HG03108 (cell line): ENCODE results near the gene FPR3.
"Not testable (repeated sequence)": the region's sequence is repeated elsewhere in the genome, so short reads cannot be mapped to it uniquely, and the experiment has no call there.

Experiments used
- ATAC-seq: cut with Tn5 transposase; IDR thresholded peaks from one replicate; pipeline ENCODE4 v1.9.1; 2021; ENCODE audit warnings: moderate library complexity; ENCODE audit not compliant: unreplicated experiment

FPR3 gene

DNA sequence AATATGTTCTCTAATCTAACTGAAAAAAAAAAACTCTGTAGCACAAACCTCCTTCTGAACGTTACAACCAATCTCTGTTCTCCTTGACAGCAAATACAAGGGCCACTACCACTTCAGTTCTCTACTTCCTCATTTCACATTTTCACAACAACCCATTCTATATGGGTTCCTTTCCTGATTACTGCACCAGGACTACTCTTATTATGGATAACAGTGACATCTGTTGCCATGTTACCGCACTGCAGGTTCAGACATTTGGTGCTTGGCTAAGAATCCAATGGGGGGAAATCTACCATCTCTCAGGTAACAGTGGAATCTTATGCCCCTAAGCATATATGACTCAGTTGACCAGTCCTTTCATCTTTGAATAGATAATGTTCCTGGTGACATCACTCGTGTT is 11.6 kb upstream of the FPR3 start:
- no peak for ATAC-seq

DNA sequence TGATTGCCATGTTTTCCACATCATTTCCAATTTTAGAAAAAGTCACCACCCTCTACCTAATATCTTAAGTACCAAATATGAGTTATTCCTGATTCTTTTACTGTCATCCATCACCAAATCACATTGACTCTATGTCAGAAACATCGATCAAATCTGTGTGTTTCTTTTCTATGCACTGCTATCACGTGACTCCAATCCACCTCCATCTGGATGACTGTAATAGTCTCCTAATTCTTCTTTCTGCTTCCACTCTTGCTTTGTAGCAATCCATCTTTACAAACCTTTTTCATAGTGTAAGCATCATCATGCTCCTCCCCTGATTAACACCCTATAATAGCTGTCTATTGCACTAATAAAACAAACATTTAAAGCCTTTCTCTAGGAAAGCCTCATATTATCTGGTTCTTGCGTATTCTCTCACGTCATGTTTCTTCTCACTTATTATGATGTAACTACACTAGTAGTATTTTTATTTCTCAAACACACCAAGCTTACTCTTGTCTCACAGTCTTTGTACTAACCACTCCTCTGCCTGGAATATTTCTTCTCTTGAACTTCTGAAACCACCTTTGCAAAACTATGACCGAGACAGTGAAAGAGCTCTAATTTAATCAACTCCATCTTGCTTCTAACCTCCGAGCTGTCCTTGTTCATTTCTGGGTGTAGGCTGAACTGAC is 10.7 kb upstream of the FPR3 start:
- no peak for ATAC-seq

DNA sequence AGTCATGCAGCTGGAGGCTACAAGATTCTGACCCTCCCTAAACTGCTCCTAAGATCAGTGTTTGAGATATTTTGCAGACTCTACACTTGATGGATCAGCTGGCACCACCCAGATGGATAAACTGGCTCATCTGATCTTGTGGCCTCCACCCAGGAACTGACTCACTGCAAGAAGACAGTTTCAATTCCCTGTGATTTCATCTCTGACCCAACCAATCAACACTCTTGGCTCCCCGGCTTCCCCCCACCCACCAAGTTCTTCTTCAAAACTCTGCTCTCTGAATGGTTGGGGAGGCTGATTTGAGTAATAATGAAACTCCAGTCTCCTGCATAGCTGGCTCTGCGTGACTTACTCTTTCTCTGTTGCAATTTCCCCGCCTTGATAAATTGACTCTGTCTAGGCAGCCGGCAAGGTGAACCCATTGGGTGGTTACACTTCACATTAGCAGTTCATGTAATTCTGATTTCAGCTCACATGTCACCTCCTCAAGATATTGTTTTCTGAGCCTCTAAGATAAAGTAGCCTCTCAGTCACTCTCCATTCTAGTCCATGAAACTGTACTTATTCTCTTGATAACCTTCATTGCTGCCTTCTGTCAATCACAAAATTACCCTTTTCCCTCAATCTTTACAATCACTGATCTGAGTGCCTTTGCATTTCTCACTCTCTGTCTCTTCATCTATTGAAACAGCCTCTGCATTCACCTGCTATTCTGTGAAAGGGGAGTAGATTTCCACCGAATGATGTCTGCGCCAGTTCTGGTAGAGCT is 9.9 kb upstream of the FPR3 start:
- no peak for ATAC-seq

DNA sequence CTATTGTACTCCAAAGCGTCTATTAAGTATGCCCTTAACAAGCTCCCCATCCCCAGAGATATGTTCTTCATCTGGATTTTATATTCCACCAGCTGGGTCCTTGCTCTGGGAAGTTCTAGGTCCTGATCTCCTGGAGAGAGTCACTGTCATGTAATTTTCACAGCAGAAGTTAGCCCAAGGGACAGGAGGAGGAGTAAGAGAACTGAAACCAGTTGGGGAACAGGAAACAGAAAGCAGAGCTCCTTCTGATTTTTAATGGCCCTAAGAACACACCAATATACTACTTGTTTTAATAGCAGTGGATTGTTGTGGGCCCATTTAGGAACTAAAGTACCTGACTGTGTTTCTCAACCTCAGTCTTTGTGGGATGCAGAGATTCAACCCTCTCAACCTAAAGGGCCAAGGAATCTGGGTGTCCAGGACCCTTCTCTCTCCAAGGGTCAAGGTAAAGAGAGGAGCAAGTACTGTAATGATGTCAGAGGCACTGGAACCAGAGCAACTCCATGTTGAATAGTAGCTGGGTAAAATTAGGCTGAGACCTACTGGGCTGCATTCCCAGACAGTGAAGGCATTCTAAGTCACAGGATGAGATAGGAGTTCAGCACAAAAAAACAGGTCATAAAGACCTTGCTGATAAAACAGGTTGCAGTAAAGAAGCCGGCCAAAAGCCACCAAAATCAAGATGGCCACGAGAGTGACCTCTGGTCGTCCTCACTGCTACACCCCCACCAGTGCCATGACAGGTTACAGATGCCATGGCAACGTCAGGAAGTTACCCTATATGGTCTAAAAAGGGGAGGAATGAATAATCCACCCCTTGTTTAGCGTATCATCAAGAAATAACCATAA is 8.1 kb upstream of the FPR3 start:
- no peak for ATAC-seq

DNA sequence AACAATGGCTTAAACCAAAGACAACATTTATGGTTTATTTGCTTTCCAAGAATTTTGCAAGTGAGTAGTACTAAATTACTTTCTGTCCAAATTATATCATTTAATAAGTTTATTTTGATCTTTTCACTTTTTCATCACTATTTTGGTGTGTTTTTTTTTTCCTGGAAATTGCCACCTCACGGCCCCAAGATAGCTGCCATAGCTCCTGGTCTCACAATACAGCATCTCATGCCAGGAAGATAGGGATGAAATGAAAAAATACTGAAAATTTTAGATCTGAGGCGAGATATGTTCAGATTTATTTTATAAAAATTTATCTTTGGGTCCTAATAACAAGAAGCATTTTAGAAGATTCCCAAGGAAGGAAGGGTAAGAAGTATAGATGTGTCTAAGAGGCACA is 6.9 kb upstream of the FPR3 start:
- no peak for ATAC-seq

DNA sequence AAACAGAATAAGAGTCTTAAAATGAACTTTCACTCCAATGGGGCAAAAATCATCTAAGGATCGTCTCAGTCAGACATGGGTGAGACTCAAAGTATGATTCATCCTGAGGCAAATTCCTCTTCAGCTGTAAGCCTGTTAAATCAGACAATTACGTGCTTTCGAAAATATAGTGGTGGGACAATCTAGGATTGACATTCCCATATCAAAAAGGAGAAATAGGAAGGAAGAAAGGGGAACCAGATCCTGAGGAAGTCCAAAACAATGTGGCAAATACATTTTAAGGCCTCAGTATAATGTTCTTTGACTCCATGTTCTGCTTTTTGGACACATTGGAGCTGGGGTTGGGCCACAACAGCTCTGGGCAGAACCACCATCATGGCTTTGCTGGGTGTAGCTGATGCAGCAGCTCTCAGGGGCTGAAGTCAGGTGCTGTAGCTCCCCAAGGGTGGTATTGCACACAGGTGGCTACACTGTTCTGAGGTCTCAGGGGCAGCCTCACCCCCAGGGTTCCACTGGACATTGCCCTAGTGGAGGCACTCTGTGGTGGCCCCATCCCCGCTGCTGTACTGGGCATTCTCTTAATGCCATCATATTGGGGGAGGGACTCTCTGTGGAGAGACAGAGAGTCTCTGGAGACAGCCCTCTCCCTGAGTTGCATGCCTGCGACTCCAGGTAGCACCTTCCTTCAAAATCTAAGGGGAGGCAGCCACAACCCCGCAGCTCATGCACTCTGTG is 5.7 kb upstream of the FPR3 start:
- ATAC-seq, result no peak

DNA sequence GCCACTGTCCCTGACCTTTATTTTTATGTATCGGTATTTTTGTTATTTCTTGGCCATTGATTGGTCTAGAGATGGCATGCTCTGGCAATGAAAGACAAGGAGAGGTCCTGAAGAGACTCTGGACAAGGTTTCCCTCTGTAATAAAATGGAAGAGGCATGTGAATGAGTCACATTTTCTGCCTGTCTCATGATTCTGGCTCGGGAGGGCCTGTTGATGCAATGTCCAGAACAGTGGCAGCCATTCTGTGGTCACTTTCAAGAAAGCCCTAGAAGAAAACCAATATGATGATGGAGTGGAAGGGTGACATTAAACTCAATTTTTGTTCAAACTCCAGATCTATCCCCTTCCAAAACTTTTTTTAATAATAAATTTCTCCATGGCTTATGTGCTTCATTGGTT is 2.0 kb upstream of the FPR3 start:
- ATAC-seq, result no peak

DNA sequence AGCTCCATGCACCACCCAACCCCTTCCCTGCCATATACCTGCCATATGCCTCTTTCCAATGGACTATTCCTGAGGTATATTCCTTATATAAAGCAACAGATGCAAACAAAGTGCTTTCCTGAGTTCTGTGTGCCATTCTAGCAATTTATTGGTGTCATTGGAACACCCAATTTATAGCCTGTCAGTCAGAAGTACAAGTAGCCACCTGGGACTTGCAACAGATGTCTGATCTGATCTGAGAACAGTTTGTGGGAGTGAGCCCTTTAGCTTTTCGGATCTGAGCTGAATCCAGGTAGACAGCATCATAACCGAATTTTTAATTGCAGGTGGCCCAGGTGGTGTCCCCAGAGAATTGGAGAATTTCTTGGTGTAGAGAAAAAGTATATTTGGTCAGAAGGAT is 963 bp upstream of the FPR3 start:
- ATAC-seq, result no peak

DNA sequence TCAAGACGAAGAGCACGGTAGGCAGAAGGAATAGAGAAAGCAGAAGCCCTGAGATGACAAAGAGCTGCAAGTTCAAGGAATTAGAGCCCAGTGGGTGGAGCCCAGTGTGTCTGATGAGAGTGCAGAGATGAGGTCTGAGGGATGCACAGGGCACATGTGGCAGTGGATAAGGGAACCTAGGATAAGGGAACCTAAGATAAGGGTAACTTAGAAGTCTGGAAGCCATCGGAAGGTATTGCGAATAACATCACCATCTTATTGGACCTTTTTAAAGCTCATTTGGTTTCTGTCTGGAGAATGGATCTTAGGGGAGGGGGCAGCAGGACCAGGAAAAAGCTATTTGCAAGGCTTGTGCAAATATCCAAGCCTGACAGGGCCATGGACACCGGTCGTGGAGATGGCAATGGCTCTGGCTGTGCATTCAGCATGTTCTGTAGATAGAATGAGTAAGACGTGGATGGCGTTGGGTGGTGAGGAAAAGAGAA is 1.3 kb downstream of the FPR3 start:
- no peak for ATAC-seq

DNA sequence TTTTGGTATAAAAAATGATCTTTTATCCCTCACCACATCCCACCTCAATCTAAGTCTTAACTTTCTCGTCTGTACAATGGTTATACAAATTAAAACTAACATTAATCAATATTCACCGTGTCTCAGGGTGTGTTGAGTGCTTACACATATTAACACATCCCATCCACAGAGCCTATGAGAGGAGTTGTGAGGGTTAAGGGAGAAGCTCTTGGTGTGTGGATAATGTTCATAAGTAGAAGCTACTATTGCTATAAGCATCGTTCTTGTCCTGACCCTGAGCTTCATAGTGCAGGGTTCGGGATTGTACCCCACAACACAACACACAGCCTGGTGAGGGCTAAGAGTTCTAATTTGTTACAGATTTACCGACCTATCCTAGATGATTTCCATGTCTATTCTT is 2.5 kb downstream of the FPR3 start:
- ATAC-seq, result no peak

DNA sequence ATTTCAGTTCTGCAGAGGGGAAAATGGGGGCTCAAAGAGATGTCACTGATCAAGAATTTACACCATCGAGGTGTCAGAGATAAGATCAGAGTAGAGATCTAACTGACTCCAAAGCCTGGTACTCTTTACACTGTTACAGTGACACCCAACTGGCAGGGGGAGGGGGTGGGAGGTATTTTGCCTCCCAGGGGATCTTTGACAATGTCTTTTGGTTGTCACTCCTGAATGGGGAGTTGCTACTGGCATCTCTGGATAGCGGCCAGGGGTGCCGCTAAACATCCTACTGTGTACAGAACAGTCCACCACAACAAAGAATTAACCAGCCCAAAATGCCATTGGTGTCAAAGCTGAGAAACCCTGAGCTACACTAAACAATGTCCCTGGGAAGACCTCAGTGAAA is 3.1 kb downstream of the FPR3 start:
- ATAC-seq, result no peak

DNA sequence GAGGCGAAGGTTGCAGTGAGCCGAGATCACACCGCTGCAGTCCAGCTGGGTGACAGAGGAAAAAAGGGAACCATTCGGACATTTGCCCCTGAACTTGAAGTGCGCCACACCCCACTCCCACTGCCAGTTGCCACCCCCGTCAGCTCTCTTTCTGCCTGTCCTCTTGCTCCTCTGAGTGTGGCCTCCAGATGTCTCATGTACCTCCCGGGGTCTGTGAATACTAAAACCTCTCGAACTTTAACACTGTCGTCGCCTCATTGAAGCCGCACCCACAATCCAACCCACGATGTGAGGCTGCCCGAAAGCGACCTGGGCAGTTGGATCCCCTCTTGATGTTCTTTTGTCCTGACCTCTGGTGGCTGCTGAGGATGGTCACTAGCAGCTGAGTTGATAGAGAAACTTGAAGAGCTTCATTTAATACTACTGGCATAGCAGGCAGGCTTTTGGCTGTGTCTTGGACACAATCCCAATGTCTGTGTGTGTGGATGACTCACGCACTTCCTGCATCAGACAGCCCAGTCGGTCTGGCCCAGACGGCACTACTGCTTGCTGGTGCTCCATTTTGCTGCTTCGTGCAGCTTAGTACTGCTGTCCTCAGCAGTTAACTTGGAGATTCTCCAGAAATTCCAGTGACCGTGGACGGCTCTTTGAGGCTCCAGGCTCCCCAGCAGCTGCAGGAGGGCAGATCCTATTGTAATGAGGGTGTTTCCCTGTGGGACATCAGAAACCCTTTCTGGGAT is 4.2 kb downstream of the FPR3 start:
- ATAC-seq, result no peak

DNA sequence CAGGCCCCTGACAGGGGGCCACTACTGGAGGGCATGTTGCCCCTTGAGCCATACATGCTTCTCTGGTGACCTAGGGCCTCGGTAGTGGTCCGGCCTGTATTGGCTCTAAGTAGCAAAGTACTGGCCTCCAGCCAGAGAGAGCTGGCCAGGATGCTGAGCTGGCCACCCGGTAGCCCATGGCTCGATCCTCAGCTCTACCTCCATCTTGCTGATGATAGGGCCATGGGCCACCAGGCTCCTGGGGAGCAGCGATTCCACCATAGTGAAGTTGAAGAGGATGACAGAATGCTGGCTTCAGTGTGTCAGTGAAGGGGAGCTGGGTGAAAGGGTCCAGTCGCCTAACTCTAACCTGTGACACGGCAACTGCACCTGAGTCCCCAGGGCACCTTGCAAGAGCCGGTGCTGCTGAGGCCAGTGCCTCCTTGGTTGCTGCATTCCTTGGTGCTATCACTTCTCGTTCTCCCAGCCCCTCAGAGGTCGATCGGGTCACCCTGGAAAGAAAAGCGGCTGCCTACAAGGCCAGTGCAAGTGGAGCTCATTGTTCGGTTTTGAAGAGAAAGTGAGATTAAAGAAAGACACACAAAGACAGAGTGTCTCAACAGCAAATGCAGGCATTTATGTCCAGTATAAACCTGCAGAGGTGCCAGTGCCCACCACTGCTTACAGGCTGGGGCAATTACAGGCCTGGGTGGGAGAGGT is 5.0 kb downstream of the FPR3 start:
- no peak for ATAC-seq

DNA sequence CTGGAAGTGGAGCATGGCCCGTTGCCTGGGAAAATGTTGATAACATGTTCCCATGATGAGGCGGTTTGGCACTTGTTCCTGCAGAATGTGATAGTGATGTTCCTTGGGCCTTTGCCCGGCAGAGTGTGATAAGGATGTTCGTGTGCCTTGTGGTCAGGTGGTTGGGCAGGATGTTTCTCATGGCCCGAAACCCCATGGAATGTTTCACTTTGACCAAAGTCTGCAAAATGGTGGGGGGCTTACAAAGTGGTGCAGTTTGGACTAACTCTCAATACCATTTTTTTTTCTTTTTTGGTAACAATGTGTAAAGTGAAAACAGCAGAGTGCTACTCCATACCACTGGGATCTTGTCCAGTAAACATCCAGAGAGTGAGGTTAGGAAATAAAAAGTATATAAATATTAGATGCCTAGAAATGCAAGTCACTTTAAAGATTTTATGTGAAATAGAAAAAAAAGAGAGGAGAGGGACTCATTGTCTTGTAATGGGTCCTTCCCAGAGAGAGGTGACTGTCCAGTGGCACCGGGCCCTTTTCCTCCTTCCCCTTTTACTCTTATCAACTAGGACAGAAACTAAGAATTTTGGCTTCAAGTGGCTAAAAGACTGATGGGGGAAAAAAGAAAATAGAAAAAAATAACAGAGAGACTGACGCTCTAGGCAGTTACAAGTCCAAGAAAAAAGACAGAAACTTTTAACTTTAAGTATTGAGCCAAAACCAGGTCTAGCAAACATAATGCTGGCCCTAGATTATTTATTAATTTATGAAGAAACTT is 5.7 kb downstream of the FPR3 start:
- no peak for ATAC-seq

DNA sequence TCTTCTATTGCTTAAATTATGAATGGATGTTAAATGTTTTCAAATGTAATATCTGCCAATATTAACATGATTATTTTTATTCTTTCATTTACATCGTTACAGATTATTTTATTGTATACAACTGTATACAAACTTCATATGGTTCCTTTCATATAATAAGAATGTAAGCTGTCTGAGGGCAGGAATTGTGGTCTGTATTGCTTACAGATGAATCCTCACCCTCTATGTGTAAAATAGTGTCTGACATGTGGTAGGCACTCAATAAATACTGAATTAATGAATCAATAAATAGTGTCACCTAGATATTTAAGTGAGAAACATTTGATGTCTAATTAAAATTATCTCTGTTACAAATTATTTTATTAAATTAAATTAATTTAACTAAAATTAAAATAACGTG is 7.8 kb downstream of the FPR3 start:
- no peak for ATAC-seq

DNA sequence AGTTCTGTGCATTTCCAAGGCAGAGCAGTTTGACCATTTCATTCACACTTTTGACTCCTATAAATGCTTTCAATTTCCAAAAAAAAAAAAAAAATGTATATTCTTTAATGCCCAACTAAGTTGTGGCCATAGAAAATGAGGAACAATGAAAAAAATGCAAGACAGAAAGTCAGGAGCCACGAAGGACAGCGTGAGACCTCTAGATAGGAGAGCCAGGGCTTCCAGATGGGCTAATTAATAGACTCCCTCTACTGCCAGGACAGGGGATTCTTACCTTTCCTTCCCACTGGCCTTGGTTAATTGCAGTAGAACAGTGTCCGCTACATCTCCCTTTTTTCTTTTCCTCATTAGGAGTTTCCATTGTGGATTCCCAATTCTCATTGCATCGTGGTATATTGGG is 8.6 kb downstream of the FPR3 start:
- no peak for ATAC-seq

DNA sequence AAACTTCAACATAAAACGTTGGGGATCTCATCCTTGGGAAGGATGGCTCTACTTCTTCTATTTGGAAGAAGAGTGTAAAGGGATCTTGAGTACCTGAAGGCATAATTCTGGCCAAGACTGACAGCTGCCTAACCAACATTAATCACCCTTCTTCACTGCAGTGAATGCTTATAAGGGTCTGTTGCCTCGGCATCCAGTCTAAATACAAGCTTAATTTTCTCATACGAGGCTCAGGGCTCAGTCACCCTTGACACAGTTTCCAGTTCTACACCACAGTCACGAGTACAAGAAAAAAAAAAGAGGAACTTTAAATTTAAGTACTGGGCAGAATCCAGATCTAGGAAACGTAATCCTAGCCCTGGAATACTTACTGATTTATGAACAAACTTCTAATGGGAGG is 9.0 kb downstream of the FPR3 start:
- ATAC-seq, result no peak

DNA sequence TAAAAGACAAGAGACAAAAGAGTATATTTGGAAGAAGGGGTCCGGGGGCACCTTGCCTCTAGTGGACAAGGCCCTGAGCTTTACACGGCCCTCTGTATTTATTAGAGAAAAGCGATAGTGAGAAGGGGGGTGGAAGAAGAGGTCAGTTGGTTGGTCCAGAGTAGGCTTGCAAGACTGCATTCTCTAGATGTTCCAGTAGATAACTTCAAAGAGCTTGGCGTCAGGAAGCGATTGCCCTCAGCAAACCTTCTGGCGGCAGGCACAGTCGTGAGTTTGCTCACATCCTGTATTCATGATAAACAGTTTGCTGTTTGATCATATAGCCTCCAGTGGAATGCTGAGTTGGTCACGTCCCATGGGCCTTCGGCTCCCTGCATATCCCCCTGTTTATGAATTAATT is 9.8 kb downstream of the FPR3 start:
- not testable (repeated sequence) for ATAC-seq

DNA sequence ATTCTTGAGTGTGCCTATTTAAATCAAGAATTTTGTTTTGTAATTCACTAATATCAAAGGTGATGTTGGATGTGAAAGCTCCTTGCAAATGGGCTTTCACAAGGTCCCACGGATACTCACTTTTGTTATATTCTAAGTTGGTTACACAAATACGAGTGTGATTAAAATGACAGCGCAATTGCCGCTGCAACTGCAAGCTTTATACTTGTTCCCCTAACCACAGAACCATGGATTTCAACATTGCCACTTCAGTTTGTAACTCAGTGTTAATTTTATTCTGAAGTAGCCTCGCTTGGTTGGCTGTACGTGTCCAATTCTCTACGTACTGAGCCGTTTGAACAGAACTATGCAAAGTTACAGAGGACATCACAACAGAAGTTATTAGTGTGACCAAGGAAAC is 10.4 kb downstream of the FPR3 start:
- ATAC-seq, result not testable (repeated sequence)
